Lung (tissue), 16 donors: ENCODE measurements around the gene ARL13B. TPM values are rescaled to one million over a fixed set of nuclear protein-coding genes. Genes with fewer than 3 reads are reported as not detected.

Experiments used
- ATAC-seq: fragments of 200-7000 bp; cut with Tn5 transposase; one replicate; pipeline ENCODE4 v1.9.1; 2020; ENCODE audit warnings: moderate number of reproducible peaks; ENCODE audit not compliant: insufficient read depth, low FRiP score
- DNase-seq, 3 donors: peaks; one replicate each; pipeline ENCODE4 v3.0.0-alpha.2; 2013 to 2017
- H3K27ac ChIP-seq, 2 donors: one replicate each; pipeline ENCODE4 v1.5.1; 2013; ENCODE audit warnings: mild to moderate bottlenecking in 2 of 2, moderate library complexity in 2 of 2, control low read depth in 1 of 2, inconsistent platforms in 1 of 2, low read depth in 1 of 2, low read length in 1 of 2
- H3K27me3 ChIP-seq, 3 donors: one replicate each; pipeline ENCODE4 v1.5.1; 2013; ENCODE audit warnings: low read length in 2 of 3; ENCODE audit not compliant: control insufficient read depth in 3 of 3, insufficient read depth in 3 of 3
- H3K36me3 ChIP-seq, 4 donors: one replicate each; pipeline ENCODE4 v1.5.1; 2013; ENCODE audit warnings: low read length in 4 of 4, mild to moderate bottlenecking in 1 of 4, moderate library complexity in 1 of 4; ENCODE audit not compliant: control insufficient read depth in 4 of 4, insufficient read depth in 4 of 4
- H3K4me1 ChIP-seq, 5 donors: one replicate each; pipeline ENCODE4 v1.5.1; 2013; ENCODE audit warnings: low read length in 5 of 5, mild to moderate bottlenecking in 2 of 5, moderate library complexity in 1 of 5; ENCODE audit not compliant: control insufficient read depth in 5 of 5, insufficient read depth in 5 of 5
- H3K4me3 ChIP-seq: one replicate; pipeline ENCODE4 v1.5.1; 2013; ENCODE audit warnings: mild to moderate bottlenecking, control low read depth, moderate library complexity
- H3K9ac ChIP-seq, 2 donors: one replicate each; pipeline ENCODE4 v1.5.1; 2013; ENCODE audit warnings: low read length in 2 of 2, control low read depth in 1 of 2; ENCODE audit not compliant: insufficient read depth in 1 of 2
- H3K9me3 ChIP-seq, 4 donors: one replicate each; pipeline ENCODE4 v1.5.1; 2013; ENCODE audit warnings: low read length in 3 of 4, mild to moderate bottlenecking in 1 of 4, moderate library complexity in 1 of 4; ENCODE audit not compliant: control insufficient read depth in 4 of 4, insufficient read depth in 3 of 4
- WGBS, 2 donors: extraction: QIAGEN DNeasy Blood & Tissue Kit; methylation state at CpG; one replicate each; pipeline ENCODE4 v1.1.7; 2013; 5-methylcytosine and 5-hydroxymethylcytosine counted together
- long read RNA-seq, 5 donors: transcript quantifications; one replicate each; lab custom pipeline, GENCODE V29; 2026
- polyA plus RNA-seq, 2 donors: library from polyadenylated mRNA; stranded (reverse); fragments of 200-250 nt; gene quantifications; one replicate each; pipeline ENCODE4 v1.2.1, GENCODE V29; 2013
- total RNA-seq, 2 donors: library from RNA; depleted of rRNA in 1 of 2; stranded (reverse); fragments of >200 nt in 1 of 2; gene quantifications; one replicate each; pipeline ENCODE4 v1.2.1, GENCODE V29; 2014 to 2021
- TF ChIP-seq, protein P1 (sequence below): IDR thresholded peaks from 2 replicates; pipeline ENCODE4 v1.5.1; 2012; ENCODE audit warnings: mild to moderate bottlenecking; ENCODE audit errors: control extremely low read depth, extremely low read depth
- donor health status: control.
- donor health status: control.
- donor health status: Bipolar disorder and iron deficiency.
- donor health status: healthy.
- donor health status: DM: yes; HTN: yes; CAD: no.

The ARL13B gene
- 10 to 100 TPM; 17.3 to 19.6 TPM for total RNA-seq
- 1 to 10 TPM; 8.4 to 9.1 TPM for polyA plus RNA-seq
- long read RNA-seq, donor 1, partial matches to known transcripts, result 0 of 2 reads
- long read RNA-seq, donor 1, other reads (novel, unspliced or antisense), result 0 of 2 reads
- long read RNA-seq, donor 2, result 0 reads
- long read RNA-seq, donor 3, result 0 reads
- long read RNA-seq, donor 4, result 0 reads
- long read RNA-seq, donor 5, result 0 reads

- no peaks in the 10 kb centered on the region for H3K36me3 ChIP-seq
- TF ChIP-seq, protein P1, sequence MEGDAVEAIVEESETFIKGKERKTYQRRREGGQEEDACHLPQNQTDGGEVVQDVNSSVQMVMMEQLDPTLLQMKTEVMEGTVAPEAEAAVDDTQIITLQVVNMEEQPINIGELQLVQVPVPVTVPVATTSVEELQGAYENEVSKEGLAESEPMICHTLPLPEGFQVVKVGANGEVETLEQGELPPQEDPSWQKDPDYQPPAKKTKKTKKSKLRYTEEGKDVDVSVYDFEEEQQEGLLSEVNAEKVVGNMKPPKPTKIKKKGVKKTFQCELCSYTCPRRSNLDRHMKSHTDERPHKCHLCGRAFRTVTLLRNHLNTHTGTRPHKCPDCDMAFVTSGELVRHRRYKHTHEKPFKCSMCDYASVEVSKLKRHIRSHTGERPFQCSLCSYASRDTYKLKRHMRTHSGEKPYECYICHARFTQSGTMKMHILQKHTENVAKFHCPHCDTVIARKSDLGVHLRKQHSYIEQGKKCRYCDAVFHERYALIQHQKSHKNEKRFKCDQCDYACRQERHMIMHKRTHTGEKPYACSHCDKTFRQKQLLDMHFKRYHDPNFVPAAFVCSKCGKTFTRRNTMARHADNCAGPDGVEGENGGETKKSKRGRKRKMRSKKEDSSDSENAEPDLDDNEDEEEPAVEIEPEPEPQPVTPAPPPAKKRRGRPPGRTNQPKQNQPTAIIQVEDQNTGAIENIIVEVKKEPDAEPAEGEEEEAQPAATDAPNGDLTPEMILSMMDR, result no peak
- ATAC-seq (peak; percentile 100), DNase-seq (peak; percentile 98 to 99 (median 99))
- WGBS, 2 donors, result 0% methylated on average over 63 to 66 of the region's 66 CpGs
- peaks cover 0 to 15% (median 4%) of the 10 kb centered on the region in 5 donors for H3K4me1 ChIP-seq
- no peaks in the 10 kb centered on the region for H3K27me3 ChIP-seq
- H3K4me3 ChIP-seq, result peak within 1 kb of the TSS; percentile 77
- no peaks in the 10 kb centered on the region for H3K9me3 ChIP-seq
- H3K9ac ChIP-seq, result peak within 1 kb of the TSS; percentile 77 to 84
- H3K27ac ChIP-seq, result peak within 1 kb of the TSS; percentile 91 to 96
Observed at GRCh38 chr3:93979850-93980676, at the start of gene ARL13B. Gene ARL13B, plus strand, starts transcription at chr3:93980155. Its CDS starts 269 bp downstream, at chr3:93980424.

GRCh38 chr3:93931597-93932229 lies 48.2 kb upstream of the ARL13B start:
- H3K36me3 ChIP-seq, result no peaks in the 10 kb centered on the region
- no peaks in the 10 kb centered on the region for H3K9me3 ChIP-seq
- no peak overlapping the region for H3K9ac ChIP-seq
- WGBS, 2 donors, result 87 to 91% methylated on average over 5 of the region's 5 CpGs
- no peak for ATAC-seq
- TF ChIP-seq, protein P1, result no peak
- H3K27me3 ChIP-seq, result no peaks in the 10 kb centered on the region
- no peak overlapping the region for H3K4me3 ChIP-seq
- H3K4me1 ChIP-seq, result peaks cover 0 to 5% (median 0%) of the 10 kb centered on the region in 5 donors
- H3K27ac ChIP-seq, result no peak overlapping the region
- peak in 2 of 3 donors; percentile 42 to 43 for DNase-seq

GRCh38 chr3:93934366-93935046 lies 45.4 kb upstream of the ARL13B start:
- no peaks in the 10 kb centered on the region for H3K27me3 ChIP-seq
- ATAC-seq, result no peak
- TF ChIP-seq, protein P1, result no peak
- peaks cover 0 to 5% (median 0%) of the 10 kb centered on the region in 5 donors for H3K4me1 ChIP-seq
- DNase-seq, result no peak
- WGBS, 2 donors, result 84 to 87% methylated on average over 5 of the region's 5 CpGs
- H3K4me3 ChIP-seq, result no peak overlapping the region
- no peak overlapping the region for H3K27ac ChIP-seq
- no peaks in the 10 kb centered on the region for H3K9me3 ChIP-seq
- no peaks in the 10 kb centered on the region for H3K36me3 ChIP-seq
- H3K9ac ChIP-seq, result no peak overlapping the region
